ENCODE data around the gene DYNLL2.

DNA sequence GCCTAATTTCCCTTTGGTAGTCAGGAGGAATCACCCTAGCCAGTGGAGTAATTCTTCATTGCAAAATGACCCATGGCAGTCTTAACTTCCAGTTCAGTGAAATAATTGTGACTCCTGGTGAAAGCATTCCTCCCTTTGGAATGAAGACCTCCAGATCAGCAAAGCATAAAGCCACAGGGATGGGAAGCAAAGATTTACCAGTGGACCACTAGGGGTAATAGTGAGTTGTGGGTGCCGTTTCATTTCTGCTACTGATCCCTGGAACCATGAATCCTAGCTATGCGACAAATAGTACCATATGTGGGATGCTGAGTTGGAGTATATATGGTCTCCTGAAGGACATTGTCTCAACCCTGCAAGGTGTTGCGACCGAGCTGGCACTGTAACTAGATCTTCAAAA is 13.7 kb downstream of the DYNLL2 start:
- TF ChIP-seq TCF7 (IDR thresholded peaks at IDR 0.05; ENCODE audit: borderline replicate concordance): no peak
- no peak for TF ChIP-seq NFIC (IDR thresholded peaks at IDR 0.05)
- no peak for TF ChIP-seq MEF2A (IDR thresholded peaks at IDR 0.05; ENCODE audit: control insufficient read depth, low read depth, low read length)
- TF ChIP-seq, protein P1, sequence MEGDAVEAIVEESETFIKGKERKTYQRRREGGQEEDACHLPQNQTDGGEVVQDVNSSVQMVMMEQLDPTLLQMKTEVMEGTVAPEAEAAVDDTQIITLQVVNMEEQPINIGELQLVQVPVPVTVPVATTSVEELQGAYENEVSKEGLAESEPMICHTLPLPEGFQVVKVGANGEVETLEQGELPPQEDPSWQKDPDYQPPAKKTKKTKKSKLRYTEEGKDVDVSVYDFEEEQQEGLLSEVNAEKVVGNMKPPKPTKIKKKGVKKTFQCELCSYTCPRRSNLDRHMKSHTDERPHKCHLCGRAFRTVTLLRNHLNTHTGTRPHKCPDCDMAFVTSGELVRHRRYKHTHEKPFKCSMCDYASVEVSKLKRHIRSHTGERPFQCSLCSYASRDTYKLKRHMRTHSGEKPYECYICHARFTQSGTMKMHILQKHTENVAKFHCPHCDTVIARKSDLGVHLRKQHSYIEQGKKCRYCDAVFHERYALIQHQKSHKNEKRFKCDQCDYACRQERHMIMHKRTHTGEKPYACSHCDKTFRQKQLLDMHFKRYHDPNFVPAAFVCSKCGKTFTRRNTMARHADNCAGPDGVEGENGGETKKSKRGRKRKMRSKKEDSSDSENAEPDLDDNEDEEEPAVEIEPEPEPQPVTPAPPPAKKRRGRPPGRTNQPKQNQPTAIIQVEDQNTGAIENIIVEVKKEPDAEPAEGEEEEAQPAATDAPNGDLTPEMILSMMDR (IDR thresholded peaks at IDR 0.05 in 2 of 3, conservative IDR thresholded peaks at IDR 0.05 in 1 of 3; ENCODE audit: insufficient read depth in 2 of 3, low read depth in 1 of 3, low read length in 3 of 3): peak in 2 of 3 experiments; percentile 14 to 20; a peak in 2 of 6 replicates
- TF ChIP-seq PML (IDR thresholded peaks at IDR 0.05; ENCODE audit: low read length): no peak
